Hepatic stellate cell (primary cell): ENCODE measurements around the gene WDR88.
"Not testable (repeated sequence)": the region's sequence is repeated elsewhere in the genome, so short reads cannot be mapped to it uniquely, and the experiment has no call there.

ENCODE experiments used
- DNase-seq: peaks from one replicate; pipeline ENCODE4 v3.0.0; 2011; ENCODE audit warnings: low spot score

Gene WDR88

DNA sequence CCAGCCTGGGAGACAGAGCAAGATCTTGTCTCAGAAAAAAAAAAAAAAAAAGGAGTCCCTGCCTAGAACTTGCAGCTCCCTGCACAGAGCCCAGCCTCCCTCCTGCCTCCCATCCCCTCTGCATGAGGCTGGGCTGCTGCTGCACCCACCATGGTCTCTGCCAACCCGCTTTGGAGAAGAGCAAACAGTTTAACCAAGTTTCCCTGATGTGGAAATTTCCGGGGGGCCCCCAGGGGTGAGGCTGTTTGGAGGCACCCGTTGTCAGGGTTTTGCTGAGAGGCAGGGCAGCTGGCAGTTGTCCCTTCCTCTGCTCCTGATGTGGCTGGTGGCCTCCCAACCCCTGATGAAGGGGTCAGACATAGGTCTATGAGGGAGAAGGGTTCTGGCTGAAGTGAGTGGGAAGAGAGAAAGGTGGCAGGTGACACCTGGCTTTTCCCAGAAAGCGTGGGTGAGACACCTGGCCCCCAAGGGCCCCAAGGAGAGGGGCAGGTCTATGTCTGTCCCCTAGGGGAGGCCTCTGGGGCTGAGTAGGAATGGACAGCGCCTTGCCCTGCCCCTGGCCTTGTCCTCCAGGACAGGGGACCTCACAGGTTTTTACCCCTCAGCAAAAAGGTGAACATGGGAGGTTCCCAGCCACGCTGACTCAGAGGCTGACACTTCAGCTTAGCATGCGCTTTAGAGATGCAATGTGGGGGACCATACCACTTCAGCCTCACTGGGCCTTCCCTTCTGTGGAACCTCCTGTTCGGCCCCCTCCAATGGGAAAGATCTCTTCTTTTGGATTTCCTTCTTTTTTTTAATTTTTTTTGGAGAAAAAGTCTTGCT, 67.7 kb downstream of the WDR88 start:
- no peak for DNase-seq

DNA sequence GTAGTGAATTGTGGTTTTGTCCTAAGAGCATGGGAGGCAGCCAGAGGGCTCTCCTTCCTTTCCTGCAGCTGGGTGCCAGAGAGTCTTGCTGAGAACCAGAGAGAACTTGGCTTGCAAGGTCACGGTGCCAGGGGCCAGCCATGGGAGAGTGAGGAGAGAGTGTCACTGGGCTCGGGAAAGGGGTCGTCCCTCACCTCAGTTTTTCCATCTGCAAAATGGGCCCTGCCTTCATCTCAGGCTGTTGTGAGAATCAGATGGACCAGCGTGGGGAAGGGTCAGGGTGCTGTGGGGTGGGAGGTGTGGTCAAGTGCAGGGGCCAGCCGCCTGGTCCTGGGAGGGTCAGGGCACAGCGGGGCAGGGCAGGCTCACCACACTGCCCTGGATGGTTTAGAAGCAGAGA, 69.6 kb downstream of the WDR88 start:
- DNase-seq = no peak

DNA sequence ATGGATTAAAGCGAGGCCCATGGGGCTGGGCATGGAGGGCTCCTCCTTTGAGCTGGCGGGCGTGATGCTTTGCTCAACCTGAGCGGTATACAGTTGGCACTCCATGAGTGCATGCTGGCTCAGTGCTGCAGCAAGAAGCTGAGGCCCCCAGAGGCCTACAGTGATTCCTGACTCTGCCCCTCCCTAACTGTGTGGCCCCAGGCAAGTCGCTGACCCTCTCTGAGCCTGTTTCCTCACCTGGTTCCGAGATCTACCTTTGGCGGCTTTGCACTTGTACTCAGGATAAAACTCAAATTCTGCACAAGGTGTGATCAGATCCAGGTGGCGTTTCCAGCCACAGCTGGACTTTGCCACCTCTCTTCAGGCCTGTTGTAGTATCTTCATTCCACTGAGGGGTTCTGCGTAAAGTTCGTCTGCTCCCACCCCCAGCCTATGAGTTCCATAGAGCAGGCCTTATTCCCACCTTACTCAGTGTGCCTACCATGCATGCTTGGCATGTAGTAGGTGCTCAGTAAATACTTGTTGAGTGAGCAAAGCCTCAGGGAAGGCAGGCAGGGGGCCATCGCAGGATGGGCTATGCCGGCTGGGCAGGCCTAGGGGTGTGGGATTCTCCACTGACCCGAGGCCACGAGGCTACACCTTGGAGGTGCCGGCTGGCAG, 70.1 kb downstream of the WDR88 start:
- DNase-seq = no peak

DNA sequence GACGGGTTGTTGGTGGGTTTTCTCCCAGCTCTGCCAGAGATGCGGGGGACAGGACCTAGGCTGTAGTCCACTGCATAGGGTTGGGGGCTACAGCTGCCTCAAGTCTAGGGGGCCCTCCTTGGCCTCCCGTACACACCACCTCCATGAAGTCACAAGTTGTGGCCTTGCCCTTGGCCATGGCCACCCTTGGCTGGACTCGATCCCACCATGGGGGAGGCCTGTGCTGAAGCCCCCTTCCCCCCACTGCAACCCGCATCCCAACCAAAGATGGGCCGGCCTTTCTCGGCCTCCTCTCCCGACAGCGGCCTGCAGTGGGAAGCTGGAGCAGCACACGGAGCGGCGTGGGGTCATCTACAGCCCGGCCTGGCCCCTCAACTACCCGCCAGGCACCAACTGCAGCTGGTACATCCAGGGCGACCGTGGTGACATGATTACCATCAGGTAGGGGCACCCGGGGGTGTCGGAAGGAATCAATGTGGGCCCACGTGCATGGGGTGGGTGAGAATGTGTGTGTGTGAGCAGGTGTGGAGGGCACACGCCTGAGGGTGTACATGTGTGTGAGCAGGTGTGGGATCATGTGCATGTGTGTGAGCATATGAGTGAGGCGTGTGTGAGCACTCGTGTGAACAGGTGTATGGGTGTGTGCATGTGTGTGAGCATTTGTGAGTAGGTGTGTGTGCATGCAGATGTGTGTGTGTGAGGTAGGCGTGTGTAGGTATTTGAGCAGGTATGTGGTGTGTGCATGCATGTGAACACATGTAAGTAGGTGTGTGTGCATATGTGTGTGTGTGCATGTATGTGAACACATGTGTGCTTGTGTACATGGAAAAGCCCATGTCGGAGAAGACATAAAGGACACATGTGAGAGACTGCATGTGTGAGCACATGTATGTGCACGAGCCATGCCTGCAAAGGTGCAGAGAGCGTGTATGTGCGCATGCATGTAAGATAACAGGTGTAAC, 70.9 kb downstream of the WDR88 start:
- no peak for DNase-seq

DNA sequence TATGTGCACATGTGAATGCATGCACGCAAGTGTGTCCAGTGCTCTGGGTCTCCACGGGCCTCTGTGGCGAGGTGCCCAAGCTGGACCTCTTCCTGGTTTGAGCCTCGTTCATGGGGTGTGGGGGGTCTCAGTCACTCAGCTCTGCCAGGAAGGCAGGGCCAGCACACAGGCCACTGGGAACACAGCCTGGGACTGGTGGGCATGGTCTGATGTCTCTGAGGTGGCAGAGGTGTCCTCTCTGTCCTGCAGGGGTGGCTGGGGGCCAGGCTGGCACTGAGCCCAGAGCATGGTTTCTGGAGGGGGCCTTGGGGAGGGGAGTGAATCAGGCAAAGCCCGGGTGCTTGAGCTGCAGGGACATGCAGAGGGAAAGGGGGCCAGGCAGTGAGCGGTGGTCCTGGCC, 71.6 kb downstream of the WDR88 start:
- DNase-seq = no peak

DNA sequence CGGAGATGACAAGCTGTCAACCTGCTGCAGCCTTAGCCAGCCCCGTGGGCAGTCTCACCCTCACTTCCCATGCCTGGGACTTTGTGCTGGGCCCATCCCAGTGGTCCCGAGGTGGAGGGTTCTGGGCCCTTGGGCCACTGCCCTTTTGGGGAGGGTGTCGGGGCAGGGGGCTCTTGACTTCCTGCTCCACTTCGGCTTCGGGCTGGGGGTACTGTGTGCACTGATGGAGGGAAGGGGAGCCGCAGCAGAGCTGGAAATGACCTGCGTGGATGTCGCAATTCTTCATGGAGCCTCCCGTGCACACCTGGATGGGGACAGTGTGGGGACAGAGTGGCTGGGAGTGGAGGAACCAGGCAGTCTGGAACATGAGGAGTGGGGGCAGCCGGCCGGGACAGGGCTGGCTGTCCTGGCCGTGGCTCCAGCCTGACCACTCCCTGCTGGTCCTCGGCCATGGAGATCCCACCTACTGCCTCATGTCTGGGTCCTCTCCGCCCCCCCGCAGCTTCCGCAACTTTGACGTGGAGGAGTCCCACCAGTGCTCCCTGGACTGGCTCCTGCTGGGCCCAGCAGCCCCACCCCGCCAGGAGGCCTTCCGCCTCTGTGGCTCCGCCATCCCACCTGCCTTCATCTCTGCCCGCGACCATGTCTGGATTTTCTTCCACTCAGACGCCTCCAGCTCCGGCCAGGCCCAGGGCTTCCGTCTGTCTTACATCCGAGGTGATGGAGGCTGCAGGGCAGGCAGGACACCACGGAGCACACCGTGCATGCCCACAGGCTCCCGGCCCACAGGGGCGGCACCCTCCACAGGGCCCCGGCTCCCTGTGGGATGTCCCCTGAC, 72.4 kb downstream of the WDR88 start:
- DNase-seq = no peak

DNA sequence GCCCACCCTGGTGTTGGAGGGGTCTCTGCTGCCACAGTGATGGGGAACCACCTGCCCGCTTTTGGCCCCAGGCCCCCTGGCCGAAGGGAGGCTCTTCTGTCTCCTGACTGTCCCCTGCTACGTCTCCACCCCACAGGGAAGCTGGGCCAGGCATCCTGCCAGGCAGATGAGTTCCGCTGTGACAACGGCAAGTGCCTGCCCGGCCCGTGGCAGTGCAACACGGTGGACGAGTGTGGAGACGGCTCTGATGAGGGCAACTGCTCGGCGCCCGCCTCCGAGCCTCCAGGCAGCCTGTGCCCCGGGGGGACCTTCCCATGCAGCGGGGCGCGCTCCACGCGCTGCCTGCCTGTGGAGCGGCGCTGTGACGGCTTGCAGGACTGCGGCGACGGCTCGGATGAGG, 73.2 kb downstream of the WDR88 start:
- no peak for DNase-seq

DNA sequence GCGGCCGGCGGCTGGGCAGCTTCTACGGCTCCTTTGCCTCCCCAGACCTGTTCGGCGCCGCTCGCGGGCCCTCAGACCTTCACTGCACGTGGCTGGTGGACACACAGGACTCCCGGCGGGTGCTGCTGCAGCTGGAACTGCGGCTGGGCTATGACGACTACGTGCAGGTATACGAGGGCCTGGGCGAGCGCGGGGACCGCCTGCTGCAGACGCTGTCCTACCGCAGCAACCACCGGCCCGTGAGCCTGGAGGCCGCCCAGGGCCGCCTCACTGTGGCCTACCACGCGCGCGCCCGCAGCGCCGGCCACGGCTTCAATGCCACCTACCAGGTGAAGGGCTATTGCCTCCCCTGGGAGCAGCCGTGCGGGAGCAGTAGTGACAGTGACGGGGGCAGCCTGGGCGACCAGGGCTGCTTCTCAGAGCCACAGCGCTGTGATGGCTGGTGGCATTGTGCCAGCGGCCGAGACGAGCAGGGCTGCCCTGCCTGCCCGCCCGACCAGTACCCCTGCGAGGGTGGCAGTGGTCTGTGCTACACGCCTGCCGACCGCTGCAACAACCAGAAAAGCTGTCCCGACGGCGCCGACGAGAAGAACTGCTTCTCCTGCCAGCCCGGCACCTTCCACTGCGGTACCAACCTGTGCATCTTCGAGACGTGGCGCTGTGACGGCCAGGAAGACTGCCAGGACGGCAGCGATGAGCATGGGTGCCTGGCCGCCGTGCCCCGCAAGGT, 73.8 kb downstream of the WDR88 start:
- no peak for DNase-seq

DNA sequence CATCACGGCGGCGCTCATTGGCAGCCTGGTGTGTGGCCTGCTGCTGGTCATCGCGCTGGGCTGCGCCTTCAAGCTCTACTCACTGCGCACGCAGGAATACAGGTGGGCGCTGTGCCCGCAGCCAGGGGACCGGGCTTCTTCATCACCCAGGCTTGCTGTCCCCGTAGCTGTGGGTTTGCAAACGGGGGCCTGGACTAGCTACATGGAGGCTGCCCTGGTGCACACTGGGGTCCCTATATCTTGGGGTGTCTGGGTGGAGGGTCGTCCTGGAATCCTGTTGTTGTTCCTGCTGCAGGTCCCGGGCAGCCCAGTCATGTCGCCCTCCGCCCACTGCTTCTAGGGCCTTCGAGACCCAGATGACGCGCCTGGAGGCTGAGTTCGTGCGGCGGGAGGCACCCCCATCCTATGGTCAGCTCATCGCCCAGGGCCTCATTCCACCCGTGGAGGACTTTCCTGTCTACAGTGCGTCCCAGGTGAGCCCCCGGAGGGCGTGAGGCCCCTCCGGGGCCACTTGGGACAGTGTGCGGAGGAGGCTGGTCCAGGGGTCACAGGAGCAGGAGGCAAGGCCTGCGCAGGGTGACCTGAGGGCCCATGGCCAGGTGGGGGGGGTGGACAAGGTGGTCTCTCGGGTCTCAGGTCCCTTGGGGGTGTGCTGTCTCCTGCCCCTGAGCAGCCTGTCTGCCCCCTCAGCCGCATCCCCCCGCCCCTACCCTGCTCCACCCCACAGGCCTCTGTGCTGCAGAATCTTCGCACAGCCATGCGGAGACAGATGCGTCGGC, 74.5 kb downstream of the WDR88 start:
- DNase-seq = no peak

DNA sequence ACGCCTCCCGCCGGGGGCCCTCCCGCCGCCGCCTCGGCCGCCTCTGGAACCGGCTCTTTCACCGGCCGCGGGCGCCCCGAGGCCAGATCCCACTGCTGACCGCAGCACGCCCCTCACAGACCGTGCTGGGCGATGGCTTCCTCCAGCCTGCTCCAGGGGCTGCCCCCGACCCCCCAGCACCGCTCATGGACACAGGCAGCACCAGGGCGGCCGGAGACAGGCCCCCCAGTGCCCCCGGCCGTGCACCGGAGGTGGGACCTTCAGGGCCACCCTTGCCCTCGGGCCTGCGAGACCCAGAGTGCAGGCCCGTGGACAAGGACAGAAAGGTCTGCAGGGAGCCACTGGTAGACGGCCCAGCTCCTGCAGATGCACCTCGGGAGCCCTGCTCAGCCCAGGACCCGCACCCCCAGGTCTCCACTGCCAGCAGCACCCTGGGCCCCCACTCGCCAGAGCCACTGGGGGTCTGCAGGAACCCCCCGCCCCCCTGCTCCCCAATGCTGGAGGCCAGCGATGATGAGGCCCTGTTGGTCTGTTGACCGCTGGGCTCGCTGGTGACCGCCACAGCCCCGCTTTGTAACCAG, 75.2 kb downstream of the WDR88 start:
- no peak for DNase-seq

DNA sequence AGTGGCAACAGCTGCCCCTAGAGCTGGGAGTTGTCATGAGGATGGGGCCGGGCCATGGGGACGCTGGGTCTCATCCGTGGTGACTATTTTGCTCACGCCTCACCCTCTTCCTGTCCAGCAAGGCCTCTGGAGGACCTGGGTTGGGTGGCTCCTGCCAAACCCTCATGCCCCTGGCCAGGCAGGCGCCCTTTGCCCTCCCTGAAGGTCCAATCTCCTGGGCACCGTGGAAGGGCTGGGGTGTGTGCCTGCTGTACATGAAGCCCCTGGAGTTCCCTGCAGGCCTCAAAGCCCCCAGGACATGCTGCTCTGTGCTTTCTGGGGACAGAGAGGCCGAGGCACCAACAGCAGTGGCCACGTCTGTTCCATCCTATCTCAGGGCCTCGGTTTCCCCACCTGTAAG, 76.0 kb downstream of the WDR88 start:
- DNase-seq = no peak

DNA sequence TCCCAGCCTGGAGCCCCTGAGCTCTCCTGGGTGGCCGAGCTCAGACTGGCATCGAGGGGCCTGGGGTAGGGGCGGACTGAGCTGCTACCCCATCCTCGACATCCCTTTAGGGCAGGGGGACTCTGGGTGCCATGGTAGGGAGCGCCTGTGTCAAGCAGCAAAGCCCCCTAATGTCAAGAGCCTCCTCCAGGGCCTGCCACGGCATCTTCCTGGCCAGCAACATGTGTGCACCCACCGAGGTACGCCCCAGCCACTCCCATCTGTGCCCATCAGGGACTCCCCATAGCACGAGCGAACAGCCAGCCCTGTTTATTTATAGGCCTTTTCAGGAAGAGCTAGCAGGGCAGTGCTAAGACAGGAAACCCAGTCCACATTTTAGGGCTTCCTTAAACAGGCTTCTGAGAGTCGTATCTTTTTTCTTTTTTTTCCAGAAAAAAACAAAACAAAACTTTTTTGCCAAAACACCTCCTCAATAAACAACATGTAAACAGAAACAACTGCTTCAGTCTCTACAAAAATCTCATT, 76.5 kb downstream of the WDR88 start:
- no peak for DNase-seq

DNA sequence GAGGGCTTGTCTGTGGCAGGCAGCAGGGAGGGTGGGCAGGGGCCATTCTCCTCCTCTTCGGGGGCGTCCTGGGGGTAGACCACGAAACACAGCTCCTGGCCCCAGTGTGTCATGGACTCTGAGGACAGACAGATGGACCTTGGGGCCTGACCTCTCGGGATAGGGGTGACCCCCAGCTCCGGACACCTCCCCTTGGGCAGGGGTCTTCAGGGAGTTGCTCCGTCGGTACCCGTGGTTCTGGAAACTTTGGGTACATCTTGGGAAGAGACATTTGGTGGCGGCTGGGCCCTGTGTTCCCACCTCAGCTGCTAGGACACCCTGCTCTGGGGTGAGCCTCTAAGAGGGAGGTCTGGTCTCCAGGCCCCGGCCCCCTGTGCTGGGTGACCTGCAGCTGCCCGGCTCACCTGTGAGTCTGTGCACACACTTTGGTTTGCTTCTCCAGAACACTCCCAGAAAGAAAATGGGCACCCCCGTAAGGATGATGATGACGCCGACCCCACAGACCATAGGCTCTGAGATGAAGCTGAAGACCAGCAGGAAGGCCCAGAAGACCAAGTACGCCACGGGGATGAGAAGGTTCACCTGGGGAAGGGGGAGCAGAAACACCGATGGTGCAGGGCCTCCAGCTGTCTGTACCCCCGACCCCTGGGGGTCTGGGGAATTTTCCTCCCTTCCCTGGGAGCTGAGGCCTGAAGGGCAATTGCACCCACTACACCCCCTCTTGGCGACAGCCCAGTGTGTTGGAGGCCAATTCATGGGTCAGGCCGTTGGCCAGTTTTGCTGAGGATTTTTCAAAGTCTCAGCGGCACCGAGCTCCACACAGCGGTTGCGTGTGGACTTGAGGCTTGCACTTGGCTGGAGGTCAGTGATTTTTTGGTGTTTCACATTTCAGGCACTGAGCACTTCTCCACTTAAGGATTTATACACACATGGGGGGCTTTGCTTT, 77.3 kb downstream of the WDR88 start:
- no peak for DNase-seq

DNA sequence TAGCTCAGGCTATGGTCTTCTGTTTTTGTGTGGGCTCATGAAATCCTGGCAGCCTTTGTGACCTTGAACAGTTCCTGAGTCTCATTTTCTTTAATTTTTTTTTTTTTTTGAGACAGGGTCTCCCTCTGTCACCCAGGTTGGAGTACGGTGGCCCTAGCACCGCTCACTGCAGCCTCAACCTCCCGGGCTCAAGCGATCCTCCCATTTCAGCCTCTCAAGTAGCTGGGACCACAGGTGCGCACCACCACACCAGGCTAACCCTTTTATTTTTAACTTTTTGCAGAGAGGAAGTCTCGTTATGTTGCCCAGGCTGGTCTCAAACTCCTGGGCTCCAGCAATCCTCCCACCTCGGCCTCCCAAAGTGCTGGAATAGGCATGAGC, 77.9 kb downstream of the WDR88 start:
- DNase-seq = not testable (repeated sequence)

DNA sequence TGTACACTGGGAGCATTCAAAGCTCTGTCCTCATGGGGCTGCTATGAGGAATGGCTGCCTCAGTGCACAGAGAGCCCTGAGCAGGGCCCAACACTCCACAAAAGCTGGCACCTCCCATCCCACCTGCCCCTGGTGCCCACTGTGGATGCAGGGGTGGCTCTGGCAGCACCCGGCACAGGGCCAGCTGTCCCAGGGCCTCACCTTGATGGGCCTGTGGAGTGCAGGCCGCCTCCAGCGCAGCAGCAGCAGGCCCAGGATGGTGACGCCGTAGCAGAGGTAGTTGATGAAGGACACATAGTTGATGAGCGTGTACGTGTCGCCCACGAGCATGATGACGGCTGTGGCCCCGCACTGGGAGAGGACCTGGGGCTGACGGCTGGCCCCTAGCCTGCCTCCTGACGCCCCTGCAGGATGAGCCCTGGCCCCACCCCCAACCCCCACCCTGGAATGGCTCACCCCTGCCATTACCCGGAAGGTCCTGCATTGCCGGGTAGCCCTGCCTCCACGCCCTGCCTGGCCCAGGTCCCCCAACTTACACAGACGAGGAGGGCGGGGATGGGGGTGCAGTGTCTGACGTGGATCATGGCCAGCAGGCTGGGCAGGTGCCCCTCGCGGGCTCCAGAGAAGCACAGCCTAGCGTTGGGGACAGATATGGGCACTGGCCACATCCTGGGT, 78.5 kb downstream of the WDR88 start:
- DNase-seq = no peak

DNA sequence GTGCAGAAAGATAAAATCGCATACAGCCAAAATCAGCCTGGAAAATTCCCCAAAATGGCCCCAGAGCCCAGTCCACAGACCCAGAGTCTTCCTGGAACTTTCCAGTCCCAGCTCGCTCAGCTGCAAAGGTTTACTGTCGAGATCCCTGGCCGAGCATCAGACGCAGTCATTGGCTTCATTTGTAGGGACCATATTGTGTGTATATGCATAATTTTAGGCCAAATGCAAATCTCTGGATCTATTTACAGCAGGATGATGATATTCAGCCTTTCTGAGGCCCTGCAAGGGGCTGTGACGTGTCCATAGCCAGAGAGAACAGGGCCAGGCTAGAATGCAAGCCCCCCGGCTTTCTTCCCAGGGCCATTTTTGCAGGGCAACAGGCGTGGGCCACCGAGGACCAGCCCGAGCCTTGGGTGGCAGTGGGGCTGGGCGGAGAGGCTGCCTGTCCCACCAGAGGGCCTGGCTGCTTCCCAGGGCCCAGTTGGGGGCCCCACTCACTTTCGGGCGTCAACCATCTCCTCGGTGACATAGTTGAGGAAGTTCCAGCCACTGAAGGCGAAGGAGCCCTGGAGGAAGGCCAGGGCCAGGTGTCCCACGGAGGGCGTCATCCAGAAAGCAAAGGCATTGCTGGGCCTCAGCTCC, 80.0 kb downstream of the WDR88 start:
- DNase-seq = no peak

DNA sequence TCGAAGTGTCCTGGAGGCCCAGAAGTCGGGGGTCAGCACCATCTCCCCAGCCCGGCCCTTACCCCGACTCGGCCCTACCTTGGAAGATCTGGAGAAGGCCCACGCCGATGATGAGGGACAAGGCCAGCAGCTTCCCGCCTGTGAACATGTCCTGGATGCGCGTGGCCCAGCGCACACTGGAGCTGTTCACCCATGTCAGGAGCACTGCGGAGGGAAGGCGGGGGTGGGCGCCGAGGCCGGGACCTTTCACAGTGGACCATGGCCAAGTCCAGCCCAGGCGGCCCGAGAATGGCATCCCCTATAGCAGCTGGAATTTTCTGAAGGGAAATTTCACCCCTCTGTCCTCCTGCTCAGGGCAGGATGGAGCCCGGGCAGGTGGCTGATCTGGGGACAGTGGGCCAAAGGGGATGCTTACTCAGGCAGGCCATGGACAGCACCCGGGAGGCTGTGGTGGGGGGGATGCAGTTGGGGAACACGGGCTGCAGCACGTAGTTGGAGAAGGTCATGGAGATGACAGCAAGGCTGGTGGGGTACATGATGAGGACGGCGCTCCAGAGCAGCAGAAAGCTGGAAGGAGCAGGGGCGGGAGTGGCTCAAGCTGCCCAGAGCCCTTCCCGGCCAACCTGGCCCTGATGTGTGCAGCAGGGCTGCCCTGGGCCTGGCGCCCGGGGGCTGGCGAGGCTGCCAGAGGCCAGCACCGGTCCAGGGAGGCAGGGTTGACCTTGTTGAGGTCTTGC, 80.7 kb downstream of the WDR88 start:
- DNase-seq = no peak
